HG03439 (cell line): ENCODE data around the gene CLPTM1L.
"Not testable (repeated sequence)": the region's sequence is repeated elsewhere in the genome, so short reads cannot be mapped to it uniquely, and the experiment has no call there.

Experiments used
- ATAC-seq: cut with Tn5 transposase; IDR thresholded peaks from one replicate; pipeline ENCODE4 v1.9.1; 2021; ENCODE audit warnings: mild to moderate bottlenecking, moderate library complexity; ENCODE audit not compliant: unreplicated experiment

Gene CLPTM1L

DNA sequence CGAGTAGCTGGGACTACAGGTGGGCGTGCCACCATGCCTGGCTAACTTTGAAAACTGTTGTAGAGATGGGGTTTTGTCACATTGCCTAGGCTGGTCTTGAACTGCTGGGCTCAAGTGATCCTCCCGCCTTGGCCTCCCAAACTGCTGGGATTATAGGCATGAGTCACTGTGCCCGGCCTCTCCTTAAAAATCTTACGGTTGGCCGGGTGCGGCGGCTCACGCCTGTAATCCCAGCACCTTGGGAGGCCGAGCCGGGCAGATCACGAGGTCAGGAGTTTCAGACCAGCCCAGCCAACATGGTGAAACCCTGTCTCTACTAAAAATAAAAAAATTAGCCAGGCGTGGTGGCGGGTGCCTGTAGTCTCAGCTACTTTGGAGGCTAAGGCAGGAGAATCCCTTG is 2.2 kb downstream of the CLPTM1L start:
- ATAC-seq = not testable (repeated sequence)

DNA sequence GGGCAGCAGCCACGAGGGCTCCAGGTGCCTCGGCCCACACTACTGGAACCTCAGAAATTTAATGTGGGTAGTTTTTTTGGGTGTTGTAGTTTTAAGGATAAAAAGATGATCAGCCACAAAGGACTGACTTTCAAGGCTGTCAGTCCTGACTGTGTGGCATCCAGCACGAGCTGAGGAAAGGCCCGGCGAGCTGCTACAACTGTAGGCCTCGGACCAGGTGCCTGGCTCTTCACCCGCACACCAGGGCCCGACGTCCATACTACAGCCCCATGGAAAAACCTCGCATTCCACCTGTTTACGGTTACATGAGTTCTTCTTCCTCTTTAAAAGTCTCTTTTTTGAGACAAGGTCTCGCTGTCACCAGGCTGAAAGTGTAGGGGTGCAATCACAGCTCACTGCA is 2.6 kb downstream of the CLPTM1L start:
- no peak for ATAC-seq

DNA sequence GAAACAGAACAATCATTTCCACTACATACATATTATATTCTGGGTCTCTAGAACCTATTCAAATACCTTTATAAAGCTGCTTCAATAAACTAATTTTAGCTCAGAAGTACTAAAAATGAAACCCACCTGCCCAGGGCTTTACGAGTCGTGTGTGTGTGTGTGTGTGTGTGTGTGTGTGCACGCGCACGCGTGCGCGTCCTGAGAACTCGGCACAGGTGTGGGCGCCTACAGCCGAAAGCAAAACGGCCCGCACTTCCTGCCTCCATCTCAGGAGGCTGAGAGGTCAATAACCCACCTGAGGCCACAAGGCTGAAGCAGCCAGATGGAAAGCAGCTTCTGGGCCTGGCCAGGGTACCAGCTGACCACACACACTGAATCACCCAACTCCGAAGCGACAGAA is 3.0 kb downstream of the CLPTM1L start:
- ATAC-seq = peak; percentile 39

DNA sequence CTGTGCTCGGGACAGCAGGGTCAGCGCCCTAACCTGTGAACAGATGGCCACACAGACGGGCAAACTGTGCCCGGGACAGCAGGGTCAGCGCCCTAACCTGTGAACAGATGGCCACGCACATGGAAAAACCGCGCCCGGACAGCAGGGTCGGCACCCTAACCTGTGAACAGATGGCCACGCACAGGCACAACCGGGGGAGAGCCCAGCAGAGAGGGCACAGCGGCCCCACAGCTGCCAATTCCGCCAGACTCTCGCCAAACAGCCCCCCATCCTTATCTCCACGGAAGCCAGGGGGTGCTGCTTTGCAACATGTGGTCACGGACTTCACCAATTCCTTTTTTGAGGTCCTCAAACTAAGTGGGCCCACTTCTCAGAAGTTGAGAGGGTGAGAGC is 5.1 kb downstream of the CLPTM1L start:
- ATAC-seq = not testable (repeated sequence)

DNA sequence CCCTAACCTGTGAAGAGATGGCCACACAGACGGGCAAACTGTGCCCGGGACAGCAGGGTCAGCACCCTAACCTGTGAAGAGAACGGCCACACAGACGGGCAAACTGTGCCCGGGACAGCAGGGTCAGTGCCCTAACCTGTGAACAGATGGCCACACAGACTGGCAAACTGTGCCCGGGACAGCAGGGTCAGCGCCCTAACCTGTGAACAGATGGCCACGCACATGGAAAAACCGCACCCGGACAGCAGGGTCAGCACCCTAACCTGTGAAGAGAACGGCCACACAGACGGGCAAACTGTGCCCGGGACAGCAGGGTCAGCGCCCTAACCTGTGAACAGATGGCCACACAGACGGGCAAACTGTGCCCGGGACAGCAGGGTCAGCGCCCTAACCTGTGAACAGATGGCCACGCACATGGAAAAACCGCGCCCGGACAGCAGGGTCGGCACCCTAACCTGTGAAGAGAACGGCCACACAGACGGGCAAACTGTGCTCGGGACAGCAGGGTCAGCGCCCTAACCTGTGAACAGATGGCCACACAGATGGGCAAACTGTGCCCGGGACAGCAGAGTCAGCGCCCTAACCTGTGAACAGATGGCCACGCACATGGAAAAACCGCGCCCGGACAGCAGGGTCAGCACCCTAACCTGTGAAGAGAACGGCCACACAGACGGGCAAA is 5.6 kb downstream of the CLPTM1L start:
- ATAC-seq = not testable (repeated sequence)

DNA sequence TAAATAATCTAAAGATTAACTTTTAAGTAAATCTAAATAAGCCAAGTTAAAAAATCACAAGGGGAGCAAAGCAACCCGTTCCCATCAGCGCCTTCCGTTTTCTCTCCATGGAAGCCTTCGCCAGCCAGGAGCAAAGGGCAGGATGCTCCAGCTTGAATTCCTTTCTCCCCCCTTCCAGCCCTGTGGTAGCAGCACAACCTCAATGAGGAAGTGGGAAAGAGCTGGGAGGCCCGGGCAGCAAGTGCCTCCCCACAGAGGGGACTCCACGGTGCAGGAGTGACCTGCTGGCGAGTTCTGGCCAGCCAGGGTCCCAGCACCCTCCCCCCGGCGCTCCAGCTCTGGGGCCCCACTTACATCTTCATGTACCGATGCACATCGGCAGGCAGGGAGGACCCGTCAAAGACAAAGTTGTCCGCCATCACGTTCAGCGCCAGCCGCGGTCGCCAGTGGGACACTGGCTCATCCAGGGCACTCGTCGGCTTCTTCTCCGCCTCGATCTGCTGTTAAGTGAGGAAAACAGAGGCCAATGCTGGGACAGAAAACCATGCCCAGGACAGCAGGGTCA is 6.3 kb downstream of the CLPTM1L start:
- no peak for ATAC-seq

DNA sequence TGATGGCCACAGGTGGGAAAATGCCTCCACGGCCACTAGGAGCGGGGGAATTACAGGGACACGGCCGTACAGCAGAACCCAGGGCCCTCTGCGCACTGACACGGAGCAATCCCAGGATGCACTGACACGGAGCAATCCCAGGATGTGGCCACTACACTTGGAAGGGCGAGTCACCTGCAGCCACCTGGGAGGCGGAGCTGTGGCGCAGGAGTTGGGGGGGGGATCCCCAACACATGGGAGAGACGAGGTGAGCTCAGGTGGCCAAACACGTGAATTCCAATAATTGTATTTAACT is 6.8 kb downstream of the CLPTM1L start:
- ATAC-seq = no peak

DNA sequence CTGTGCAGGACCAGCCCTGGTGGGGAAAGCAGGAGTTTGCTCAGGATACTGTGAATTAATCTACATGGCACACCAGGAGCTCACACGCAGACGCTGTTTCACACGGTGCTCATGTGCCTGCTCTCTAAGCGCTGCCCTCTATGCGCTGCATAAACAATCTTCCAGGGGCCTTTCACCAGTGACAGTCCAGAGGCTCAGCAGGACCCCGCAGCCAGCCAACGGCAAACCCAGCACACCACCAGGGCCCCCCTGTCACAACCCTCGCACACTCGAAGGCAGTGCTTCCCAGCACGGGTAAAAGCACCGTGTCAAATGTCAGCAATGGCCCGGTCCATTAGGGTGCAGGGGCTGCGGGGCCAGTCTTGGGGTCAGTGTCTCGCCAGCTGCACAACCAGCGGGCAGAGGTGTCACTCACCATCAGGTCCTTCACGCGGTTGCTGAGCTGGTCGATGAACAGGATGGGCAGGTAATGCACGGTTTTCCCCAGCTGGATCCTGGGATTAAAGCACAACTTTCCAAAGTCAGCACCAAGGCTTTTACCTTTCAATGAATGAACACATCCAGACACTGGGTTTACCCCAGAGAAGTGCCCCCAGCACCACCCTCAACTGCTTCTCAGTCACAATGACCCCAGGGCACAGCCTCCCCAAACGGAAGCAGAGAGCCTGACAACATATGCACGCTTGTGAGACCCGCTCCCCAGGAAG is 7.3 kb downstream of the CLPTM1L start:
- no peak for ATAC-seq

DNA sequence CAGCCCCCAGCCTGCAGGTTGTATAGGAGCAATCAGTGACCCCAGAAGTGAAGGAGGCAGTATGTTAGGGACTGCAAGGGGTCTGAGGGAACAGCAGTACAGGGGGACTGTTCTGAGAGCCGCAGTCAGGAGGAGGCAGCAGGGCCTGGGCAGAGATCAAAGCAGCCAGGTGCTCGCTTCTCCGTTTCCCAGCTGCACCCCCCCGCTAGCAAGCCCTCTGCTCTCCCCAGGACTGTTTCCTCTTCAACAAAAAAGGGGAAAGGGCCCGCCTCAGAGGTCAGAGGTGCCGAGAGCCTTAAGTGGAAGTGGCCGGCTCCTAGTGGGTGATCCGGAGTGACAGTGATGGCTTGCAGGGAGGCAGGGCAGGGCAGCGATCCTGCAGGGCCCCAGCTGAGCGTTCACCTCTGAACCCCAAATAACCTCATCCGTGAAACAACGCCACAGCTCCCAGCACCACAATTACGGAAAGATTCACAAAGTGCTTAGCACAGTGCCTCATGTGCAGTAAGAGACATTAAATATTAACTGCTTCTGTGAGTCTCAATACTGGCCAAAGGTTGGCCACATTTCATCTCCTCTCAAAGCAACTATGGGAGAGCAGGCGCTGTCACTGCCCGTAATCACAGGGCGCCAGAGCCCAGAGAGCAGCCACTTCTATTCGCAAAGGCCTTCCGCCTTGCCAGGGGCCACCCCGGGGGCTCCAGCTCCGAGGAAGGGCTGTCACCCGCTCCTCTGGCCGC is 8.0 kb downstream of the CLPTM1L start:
- no peak for ATAC-seq

DNA sequence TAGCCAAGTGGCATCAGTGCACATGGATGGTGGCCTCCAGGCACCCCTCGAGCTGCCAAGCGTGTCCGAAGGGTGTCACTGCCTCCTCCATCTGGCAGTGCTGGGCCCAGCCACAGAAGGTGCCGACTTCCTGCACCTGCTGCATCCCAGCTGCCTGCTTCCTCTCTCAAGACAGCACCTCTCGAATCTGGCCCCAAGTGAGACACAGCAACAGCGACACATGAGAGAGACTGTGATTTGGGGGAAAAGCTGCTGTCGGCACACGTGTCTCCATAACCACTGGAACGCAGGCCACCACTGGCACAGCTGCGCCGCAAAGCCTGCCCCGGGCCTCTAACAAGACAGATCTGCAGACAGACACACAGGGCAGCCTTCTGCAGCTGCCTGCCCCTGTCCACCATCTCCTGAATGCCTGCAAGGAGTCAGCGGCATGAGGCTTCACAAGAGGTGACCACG is 8.8 kb downstream of the CLPTM1L start:
- no peak for ATAC-seq

DNA sequence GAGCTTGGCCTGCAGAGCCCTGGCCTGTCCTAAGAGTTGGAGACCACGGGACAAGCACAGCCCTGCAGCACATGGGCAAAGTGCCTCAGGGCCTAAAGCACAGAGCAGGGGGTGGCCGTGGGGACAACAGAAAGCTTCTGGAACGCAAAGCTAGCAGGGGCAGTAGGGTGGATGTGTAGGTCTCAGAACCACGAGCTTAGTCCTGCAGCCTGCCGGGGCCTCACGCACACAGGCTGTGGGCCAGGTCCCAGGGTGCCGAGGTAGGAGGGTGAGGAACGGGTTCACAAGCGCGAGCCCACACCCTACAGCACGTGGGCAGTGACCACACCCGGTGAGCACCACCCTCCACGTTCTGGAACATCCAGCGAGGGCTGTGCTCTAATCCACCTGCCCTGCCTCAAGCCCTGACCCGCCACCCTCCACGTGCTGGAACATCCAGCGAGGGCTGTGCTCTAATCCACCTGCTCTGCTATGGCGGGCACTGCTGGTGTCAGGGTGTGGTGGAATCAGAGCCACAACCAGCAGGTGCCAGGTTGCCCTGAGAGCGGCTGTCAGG is 9.3 kb downstream of the CLPTM1L start:
- ATAC-seq = no peak

DNA sequence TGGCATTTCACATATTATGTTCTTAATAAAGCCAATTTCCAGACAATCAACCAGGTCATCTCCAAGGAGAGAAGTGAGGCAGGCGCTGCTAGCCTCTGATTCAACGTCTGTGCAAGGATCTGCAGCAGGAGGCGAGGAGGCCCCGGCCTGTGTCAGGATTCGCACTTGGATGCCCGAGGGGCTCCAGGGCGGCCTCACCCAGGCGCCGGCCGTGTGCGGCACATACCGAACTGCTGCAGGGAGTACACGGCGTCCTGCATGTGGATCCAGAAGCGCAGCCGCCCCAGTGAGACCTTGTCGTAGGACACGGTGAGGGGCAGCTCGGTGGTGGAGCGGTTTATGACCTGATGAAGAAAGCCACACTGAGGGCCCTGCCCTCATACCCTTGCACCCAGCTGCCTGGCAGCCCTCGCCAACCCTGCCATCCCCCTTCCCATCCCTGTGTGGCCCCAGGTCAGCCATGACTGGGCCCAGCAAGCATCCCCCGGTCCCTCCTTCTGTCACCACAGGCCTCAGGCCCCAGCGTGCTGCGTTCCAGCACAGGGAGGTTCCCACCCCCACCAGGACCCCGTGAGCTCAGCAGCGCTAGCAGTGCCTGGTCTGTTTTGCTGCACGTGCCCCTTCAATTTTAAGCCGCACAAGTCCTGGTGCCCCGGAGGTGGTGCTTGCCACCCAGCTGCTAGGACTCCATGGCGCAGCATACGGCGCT is 9.9 kb downstream of the CLPTM1L start:
- no peak for ATAC-seq

DNA sequence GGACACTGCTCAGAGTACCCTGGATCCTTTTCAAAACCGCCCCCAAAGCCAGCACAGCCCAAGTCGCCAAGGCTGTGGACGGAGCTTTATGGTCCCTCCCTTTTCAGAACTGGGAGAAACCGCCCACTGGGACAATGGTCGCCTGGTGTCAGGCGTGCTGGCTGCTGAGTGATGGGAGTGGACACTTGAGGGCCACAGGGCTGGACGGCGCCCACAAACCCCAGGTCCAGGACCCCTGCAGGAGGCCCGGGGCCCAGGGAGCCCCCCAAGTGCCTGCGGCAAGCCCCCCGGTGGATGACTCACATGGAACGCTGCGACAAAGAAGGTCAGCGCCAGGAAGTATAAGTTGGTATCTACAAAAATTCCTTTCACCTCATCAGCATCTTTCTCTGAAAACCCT is 10.9 kb downstream of the CLPTM1L start:
- ATAC-seq = no peak

DNA sequence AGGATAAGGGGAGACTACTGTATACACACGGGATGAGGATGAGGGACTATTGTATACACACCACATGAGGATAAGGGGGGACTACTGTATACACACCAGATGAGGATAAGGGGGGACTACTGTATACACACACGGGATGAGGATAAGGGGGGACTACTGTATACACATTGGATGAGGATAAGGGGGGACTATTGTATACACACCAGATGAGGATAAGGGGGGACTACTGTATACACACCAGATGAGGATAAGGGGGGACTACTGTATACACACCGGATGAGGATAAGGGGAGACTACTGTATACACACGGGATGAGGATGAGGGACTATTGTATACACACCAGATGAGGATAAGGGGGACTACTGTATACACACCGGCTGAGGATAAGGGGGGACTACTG is 11.6 kb downstream of the CLPTM1L start:
- not testable (repeated sequence) for ATAC-seq

DNA sequence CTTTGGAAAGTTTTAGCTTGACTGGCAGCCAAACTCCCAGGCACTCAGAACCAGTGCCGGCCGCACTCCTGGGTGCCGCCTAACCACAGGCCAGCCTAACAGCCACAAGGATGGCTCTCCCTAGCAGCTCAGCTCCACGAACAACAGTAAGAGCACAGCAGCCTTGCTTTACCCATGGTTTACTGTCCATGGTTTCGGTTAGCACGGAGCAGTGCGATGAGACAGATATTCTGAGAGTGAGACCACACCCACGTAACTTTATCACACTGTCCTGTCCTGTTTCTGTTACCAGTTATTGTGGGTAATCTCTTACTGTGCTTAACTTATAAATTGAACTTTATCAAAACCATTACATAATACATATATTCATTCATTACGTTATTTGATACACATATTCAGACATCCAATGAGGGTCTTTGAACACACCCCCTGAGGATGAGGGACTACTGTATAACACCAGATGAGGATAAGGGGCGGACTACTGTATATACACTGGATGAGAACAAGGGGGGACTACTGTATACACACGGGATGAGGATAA is 12.4 kb downstream of the CLPTM1L start:
- ATAC-seq = no peak

DNA sequence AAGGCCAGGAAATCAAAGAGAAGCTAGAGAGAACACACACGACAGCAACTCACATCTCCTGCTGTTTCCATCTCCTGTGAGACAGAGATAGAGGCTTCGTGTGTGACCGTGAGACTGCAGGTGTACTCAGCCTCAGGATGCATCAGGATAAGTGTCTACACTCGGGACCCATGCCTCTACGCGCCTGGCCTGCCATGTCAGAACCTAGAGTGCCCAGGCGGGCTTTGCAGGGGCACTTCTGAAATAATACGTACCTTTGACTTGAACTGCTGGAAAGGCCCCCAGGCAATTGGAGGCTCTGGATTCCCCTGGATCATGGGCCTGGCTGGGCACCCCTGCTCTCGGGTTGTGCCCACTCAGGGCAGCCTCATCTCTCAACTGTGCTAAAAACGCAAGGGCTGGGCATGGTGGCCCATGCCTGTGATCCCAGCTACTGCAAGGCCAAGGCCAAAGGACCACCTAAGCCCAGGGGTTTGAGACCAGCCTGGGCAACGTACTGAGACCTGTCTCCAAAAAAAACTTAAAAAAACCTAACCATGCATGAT is 13.0 kb downstream of the CLPTM1L start:
- ATAC-seq = no peak

DNA sequence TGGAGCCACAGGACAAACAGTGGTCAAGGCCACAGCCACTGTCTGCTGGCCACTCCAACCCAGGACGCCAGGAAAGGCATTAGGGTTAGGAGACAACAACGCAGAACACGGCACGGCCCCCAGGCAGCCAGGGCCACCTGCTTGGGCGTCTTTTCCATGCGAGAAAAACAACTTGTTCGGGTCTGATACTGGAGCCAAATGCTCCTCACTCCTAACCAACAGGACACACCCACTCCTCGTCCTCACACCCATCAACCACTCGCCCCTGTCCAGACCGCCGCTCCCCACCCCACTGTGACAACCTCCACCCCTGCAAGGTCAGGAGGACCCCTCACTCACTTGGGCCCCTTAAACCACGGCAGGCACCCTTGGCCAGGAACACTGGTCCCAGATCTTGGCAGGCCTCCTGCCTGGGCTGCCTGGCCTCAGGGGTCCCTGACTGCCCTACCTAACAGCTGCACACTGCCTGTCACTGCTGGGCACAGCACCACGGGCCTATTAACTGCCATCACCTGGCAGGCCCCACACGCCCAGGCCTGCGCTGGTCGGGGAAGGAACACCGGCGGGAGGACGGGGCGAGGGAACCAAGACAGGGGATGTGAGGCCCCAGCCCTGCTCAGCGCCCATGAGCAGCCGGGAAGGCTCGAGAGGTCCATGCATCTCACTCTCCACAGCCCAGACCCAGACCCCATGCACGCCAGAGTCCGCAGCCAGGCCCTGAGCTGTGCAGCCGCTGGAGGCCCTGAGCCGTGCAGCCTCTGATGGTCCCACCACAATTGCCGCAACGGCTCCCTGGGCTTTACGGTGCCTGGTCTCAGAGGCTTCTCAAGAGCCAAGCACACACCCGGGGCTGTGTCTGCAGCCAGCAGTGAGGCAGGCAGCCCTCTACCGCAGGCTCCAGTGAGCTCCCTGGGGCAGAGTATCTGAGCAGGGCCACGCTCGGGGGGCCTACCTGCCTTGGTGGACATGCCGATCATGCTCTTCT is 13.8 kb downstream of the CLPTM1L start:
- ATAC-seq = no peak

DNA sequence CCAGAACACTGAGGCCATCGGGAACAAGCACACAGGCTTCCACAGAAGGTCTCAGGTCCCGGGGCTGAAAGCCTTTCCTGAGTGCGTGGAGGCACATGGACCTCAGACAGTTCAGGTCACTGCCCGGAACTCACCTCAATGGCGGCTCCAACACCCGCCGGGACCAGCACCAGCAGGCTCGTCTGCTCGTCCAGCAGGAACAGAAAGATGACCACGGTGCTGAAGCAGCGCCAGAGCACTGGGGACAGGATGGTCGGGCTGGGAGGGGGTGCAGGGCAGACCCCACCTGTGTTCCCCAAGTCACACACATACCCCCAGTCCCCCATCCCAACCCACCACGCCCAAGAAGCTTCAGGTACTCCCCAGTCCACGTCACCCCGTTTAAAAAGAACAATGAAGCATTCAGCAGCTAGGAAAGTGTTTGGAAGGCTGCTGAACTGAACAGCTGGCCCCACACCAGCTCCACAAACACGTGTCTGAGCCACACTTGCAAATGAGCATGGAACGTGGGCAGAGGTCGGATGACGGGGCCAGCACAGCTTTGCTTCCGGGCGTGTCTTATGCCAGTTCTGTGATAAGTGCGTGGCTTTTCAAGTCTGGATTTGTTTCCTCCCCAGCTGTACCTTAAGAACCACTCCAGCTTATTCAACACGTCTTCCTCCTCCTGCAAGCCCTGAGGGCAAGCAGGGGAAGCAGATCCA is 14.6 kb downstream of the CLPTM1L start:
- ATAC-seq = no peak
